ENCODE measurements around the gene BAIAP2L2. TPM values are rescaled to one million over a fixed set of nuclear protein-coding genes. Genes with fewer than 3 reads are reported as not detected.

Gene BAIAP2L2
- polyA plus RNA-seq, 2 of the 4 experiments (the other 2 are of a cell fraction): 3.5 to 4.7 TPM

DNA sequence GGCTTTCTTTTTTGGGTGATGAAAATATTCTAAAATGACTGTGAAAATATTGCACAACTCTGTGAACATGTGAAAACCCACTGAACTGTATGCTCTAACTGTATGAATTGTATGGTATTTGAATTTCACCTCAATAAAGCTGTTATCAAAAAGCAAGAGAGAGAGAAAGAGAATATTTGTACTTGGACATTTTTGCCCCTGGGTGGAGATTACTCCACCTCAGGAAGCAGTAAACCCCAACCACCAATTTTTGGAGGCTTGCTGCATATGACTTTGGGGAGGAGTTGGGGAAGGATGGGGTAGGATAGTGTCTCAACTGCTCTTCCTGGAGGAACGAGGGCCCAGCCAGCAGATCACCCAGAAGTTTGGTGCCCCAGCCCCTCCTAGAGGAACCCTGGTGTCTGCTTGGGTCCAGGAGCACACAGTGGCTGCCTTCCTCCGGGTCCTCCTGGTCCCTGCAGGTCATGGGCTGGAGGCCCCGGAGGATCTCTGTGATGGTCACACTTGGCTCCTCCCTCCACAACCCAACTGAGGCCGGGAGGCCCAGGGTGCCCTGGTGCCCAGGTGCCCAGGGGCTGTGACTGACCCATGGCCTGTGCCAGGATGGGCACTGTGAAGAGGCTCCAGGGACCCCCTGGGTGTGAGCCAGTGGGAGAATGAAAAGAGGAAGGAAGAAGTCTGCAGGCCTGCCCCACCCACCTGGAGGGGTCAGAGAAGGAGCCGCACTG lies 68.6 kb downstream of the BAIAP2L2 start:
- ChIA-PET POLR2A (no interaction called here), CTCF (interaction anchor here (1.9 to 2.6 kb wide), 3 partner anchors 10 to 45 kb away, joined by 4 to 19 read pairs (median 14); no protein-coding TSS in a partner anchor)
- Histone ChIP-seq H3K9me3 (no peaks in the 10 kb centered on the region), H3K4me1 (no peaks in the 10 kb centered on the region), H3K4me3 (no peak overlapping the region), H3K27ac (no peak overlapping the region), H3K4me2 (no peak overlapping the region)
- FAIRE-seq (no peak), DNase-seq (ENCODE audit: low read depth in 1 of 2, low spot score in 1 of 2) (no peak), ATAC-seq (peak in 1 of 2 experiments; percentile 24; a peak in 2 of 6 replicates)
- TF ChIP-seq EHF (CRISPR knock-in tag; IDR thresholded peaks at IDR 0.05): no peak
- TF ChIP-seq, protein P1, sequence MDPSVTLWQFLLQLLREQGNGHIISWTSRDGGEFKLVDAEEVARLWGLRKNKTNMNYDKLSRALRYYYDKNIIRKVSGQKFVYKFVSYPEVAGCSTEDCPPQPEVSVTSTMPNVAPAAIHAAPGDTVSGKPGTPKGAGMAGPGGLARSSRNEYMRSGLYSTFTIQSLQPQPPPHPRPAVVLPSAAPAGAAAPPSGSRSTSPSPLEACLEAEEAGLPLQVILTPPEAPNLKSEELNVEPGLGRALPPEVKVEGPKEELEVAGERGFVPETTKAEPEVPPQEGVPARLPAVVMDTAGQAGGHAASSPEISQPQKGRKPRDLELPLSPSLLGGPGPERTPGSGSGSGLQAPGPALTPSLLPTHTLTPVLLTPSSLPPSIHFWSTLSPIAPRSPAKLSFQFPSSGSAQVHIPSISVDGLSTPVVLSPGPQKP (IDR thresholded peaks at IDR 0.05; ENCODE audit: low read depth, low read length): no peak
- WGBS (ENCODE audit: missing lambda C conversion rate): 72% methylated on average over 3 of the region's 5 CpGs

DNA sequence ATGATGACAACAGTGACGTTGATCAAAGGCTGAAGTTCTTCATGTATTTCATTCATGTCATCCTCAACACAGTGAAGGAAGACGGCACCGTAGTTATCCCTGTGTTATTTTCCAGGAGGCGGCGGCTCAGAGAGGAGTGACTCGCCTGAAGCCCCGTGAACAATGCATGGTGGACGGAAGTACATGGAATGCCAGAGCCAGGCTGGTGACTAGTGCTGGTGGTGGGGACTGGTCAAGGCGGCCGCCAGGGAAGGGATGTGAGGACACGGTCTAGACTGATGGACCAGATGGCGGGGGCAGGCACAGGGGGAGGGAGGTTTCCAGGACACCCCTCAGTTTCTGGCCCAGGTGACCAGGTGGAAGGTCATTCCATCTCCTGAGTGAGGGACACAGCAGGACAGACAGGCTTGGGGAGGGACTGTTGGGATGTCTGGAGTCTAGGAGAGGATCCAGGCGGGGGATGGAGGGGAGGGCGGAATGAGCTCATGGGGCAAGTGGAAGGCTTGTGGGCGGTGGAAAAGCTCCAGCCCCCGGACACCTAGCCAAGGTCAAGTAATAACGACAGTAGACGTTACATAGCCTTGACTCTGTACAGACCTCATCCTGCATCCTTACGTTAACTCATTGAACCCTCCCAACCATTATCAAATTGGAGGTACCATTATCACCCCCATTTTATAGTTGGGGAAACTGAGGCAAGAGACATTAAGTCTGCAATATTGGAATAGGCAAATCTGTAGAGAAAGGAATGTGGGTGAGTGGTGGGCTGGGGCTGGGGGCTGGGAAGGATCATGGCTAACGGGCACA lies 69.3 kb downstream of the BAIAP2L2 start:
- WGBS (ENCODE audit: missing lambda C conversion rate): 80% methylated on average over 19 of the region's 20 CpGs
- no peak overlapping the region for H3K4me2 ChIP-seq
- no peaks in the 10 kb centered on the region for H3K9me3 ChIP-seq
- TF ChIP-seq POLR2A (IDR thresholded peaks at IDR 0.05; ENCODE audit: low read length): no peak
- TF ChIP-seq KDM1A (IDR thresholded peaks at IDR 0.05; ENCODE audit: low read depth): no peak
- no peak for TF ChIP-seq ZFP36 (IDR thresholded peaks at IDR 0.05; ENCODE audit: borderline replicate concordance, partially characterized antibody)
- TF ChIP-seq CBX2 (IDR thresholded peaks at IDR 0.05; ENCODE audit: borderline replicate concordance, low read depth): no peak
- no peak for TF ChIP-seq FOSL2 (IDR thresholded peaks at IDR 0.05)
- no peak for TF ChIP-seq FOSL2 (CRISPR knock-in tag; IDR thresholded peaks at IDR 0.05)
- TF ChIP-seq EP300 (IDR thresholded peaks at IDR 0.05): no peak
- TF ChIP-seq RFX5 (IDR thresholded peaks at IDR 0.05): no peak
- no peak for TF ChIP-seq HEYL (CRISPR knock-in tag; IDR thresholded peaks at IDR 0.05)
- FAIRE-seq (no peak), DNase-seq (ENCODE audit: low read depth in 1 of 2, low spot score in 1 of 2) (no peak), ATAC-seq (peak in 1 of 2 experiments; percentile 29; a peak in 2 of 6 replicates)
- ChIA-PET POLR2A (no interaction called here), CTCF (interaction anchor here (1.9 to 2.6 kb wide), 2 partner anchors 11 to 45 kb away, joined by 4 to 19 read pairs; no protein-coding TSS in a partner anchor)
- H3K27ac ChIP-seq: no peak overlapping the region
- no peaks in the 10 kb centered on the region for H3K4me1 ChIP-seq
- no peak overlapping the region for H3K4me3 ChIP-seq

DNA sequence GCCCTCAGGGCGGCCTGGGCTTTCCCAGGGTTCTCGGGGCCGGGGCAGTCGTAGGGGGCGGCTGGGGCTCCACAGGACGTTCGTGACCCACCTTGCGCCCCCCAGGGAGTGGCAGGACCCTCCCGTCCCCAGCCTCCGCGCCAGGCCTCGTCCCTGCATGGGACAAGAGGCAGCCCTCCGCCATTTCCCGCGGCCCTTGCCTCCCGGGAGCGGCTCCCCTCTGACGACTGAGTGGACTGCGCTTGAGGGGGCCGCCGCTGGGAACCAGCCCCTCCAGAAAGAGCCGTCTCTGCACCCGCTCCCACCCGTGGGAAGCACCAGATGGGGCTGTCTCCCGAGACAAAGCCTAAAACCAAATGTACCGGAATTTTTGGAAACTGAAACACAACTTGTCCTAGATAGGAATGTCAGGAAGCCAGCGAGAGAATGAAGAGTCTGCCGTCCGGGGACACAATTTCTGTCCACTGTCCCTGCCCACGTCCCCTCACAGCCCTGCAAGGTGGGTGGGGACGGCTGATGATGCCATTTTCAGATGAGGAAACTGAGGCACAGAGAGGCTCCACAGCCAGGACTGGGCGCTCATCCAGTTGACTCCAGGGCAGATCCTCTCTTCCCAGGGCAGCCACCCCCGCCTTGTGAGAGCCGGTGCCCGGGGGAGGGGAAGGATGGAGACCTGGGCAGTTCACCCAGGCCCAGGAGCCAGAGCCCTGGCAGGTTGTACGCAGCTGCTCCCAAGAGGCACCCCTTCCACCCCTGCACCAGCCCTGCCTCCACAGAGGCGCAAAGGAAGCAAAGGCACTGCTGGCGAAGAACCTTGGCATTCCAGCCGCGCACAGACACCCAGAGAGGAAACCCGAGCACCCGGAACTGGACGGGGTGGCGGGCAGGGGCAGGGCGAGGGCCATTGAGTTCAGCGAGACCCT lies 71.3 kb downstream of the BAIAP2L2 start:
- Histone ChIP-seq H3K27ac (no peak overlapping the region), H3K4me3 (no peak overlapping the region), H3K4me2 (no peak overlapping the region), H3K9me3 (no peaks in the 10 kb centered on the region), H3K4me1 (peaks cover 13% of the 10 kb centered on the region)
- DNase-seq (ENCODE audit: low read depth in 1 of 2, low spot score in 1 of 2) (no peak), FAIRE-seq (no peak), ATAC-seq (no peak)
- POLR2A ChIA-PET: no interaction called here
- CTCF ChIA-PET: interaction anchor here (2.6 kb wide), 1 partner anchor 13 kb away, joined by 19 read pairs; no protein-coding TSS in a partner anchor
- WGBS (ENCODE audit: missing lambda C conversion rate): 88% methylated on average over 34 of the region's 46 CpGs
- no peak for TF ChIP-seq NFE2L2 (conservative IDR thresholded peaks at IDR 0.05; ENCODE audit: low read length)
- no peak for TF ChIP-seq FOSB (CRISPR knock-in tag; IDR thresholded peaks at IDR 0.05)
- TF ChIP-seq, protein P2, sequence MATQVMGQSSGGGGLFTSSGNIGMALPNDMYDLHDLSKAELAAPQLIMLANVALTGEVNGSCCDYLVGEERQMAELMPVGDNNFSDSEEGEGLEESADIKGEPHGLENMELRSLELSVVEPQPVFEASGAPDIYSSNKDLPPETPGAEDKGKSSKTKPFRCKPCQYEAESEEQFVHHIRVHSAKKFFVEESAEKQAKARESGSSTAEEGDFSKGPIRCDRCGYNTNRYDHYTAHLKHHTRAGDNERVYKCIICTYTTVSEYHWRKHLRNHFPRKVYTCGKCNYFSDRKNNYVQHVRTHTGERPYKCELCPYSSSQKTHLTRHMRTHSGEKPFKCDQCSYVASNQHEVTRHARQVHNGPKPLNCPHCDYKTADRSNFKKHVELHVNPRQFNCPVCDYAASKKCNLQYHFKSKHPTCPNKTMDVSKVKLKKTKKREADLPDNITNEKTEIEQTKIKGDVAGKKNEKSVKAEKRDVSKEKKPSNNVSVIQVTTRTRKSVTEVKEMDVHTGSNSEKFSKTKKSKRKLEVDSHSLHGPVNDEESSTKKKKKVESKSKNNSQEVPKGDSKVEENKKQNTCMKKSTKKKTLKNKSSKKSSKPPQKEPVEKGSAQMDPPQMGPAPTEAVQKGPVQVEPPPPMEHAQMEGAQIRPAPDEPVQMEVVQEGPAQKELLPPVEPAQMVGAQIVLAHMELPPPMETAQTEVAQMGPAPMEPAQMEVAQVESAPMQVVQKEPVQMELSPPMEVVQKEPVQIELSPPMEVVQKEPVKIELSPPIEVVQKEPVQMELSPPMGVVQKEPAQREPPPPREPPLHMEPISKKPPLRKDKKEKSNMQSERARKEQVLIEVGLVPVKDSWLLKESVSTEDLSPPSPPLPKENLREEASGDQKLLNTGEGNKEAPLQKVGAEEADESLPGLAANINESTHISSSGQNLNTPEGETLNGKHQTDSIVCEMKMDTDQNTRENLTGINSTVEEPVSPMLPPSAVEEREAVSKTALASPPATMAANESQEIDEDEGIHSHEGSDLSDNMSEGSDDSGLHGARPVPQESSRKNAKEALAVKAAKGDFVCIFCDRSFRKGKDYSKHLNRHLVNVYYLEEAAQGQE (IDR thresholded peaks at IDR 0.05): no peak
- no peak for TF ChIP-seq HEYL (CRISPR knock-in tag; IDR thresholded peaks at IDR 0.05)
- no peak for TF ChIP-seq HDAC2 (IDR thresholded peaks at IDR 0.05)
- no peak for TF ChIP-seq CBX8 (IDR thresholded peaks at IDR 0.05)
- TF ChIP-seq, protein P3, sequence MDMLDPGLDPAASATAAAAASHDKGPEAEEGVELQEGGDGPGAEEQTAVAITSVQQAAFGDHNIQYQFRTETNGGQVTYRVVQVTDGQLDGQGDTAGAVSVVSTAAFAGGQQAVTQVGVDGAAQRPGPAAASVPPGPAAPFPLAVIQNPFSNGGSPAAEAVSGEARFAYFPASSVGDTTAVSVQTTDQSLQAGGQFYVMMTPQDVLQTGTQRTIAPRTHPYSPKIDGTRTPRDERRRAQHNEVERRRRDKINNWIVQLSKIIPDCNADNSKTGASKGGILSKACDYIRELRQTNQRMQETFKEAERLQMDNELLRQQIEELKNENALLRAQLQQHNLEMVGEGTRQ (IDR thresholded peaks at IDR 0.05): no peak
- TF ChIP-seq, protein P4, sequence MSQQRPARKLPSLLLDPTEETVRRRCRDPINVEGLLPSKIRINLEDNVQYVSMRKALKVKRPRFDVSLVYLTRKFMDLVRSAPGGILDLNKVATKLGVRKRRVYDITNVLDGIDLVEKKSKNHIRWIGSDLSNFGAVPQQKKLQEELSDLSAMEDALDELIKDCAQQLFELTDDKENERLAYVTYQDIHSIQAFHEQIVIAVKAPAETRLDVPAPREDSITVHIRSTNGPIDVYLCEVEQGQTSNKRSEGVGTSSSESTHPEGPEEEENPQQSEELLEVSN (IDR thresholded peaks at IDR 0.05; ENCODE audit: borderline replicate concordance, low read depth): no peak
- TF ChIP-seq ZC3H11A (IDR thresholded peaks at IDR 0.05): no peak
- TF ChIP-seq JUN (IDR thresholded peaks at IDR 0.05): no peak
- TF ChIP-seq, protein P5, sequence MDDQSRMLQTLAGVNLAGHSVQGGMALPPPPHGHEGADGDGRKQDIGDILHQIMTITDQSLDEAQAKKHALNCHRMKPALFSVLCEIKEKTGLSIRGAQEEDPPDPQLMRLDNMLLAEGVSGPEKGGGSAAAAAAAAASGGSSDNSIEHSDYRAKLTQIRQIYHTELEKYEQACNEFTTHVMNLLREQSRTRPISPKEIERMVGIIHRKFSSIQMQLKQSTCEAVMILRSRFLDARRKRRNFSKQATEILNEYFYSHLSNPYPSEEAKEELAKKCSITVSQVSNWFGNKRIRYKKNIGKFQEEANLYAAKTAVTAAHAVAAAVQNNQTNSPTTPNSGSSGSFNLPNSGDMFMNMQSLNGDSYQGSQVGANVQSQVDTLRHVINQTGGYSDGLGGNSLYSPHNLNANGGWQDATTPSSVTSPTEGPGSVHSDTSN (IDR thresholded peaks at IDR 0.05): no peak
- TF ChIP-seq BHLHE40 (IDR thresholded peaks at IDR 0.05; ENCODE audit: low read depth, low read length): no peak
- no peak for TF ChIP-seq PHF8 (IDR thresholded peaks at IDR 0.05; ENCODE audit: borderline replicate concordance, low read depth)
- no peak for TF ChIP-seq HOXA7 (CRISPR knock-in tag; IDR thresholded peaks at IDR 0.05)

Measured in A549 (cell line).